VCaP (cell line): ENCODE results near the gene IL3.

Source experiments
- H3K27ac ChIP-seq: fragments of 450-650 bp; 2 replicates; pipeline ENCODE4 v1.5.1; 2017
- TF ChIP-seq, protein P1 (sequence below): fragments of 450-650 bp; conservative IDR thresholded peaks from 2 replicates; pipeline ENCODE4 v1.5.1; 2017; ENCODE audit warnings: mild to moderate bottlenecking, moderate library complexity

The IL3 gene

GRCh38 chr5:132060501-132061161 lies at the start of gene IL3:
Gene IL3 (plus strand): TSS chr5:132060655. CDS start chr5:132060707, 52 bp downstream.
- H3K27ac ChIP-seq, result no peak within 1 kb of the TSS
- TF ChIP-seq, protein P1, sequence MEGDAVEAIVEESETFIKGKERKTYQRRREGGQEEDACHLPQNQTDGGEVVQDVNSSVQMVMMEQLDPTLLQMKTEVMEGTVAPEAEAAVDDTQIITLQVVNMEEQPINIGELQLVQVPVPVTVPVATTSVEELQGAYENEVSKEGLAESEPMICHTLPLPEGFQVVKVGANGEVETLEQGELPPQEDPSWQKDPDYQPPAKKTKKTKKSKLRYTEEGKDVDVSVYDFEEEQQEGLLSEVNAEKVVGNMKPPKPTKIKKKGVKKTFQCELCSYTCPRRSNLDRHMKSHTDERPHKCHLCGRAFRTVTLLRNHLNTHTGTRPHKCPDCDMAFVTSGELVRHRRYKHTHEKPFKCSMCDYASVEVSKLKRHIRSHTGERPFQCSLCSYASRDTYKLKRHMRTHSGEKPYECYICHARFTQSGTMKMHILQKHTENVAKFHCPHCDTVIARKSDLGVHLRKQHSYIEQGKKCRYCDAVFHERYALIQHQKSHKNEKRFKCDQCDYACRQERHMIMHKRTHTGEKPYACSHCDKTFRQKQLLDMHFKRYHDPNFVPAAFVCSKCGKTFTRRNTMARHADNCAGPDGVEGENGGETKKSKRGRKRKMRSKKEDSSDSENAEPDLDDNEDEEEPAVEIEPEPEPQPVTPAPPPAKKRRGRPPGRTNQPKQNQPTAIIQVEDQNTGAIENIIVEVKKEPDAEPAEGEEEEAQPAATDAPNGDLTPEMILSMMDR, result no peak

GRCh38 chr5:132010989-132011621 lies 49.4 kb upstream of the IL3 start:
- peak overlapping the region; percentile 55; the same call in 1 of the 2 replicates for H3K27ac ChIP-seq
- TF ChIP-seq, protein P1, result no peak

DNA sequence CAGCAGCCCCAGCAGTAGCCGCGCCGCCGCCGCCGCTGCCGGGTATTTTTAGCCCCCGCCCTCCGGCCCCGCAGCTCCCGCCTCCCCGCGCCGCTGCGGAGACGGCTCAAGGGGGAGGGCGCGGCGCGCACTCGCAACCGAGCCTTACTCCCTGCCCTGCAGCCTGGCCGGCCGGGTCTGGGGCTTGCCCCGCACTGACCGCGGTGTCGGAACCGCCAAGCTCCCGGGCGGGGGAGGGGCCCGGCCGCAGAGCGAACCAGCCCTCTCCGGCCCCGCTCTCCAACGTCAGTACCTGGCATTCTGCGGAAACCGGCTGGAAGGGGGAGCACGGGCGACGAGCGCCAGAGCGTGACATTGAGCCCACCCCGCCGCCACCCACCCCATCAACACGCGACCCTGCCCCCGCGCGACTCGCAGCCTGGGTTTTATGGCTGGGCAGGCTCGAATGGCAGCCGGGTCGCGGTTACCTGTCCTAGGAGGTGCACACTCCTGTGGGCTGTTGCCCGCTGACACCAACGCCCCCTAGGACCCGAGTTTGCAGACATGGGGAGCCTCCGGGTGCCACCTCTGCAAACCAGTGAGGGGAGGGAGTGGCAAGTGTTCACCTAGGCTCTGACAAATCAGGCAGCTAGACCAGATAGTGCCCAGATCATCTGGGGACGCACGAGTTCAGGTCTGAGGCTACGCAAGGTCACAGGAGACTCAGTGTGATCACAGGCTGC lies 48.7 kb upstream of the IL3 start, which contains the start of gene ACSL6:
TSS of gene ACSL6 (minus strand) at position 37 of the 722 bp plus-strand sequence. CDS start 105 bp downstream, outside the sequence.
- H3K27ac ChIP-seq, result peak within 1 kb of the TSS; percentile 55; the same call in 1 of the 2 replicates
- TF ChIP-seq, protein P1, result no peak; the same call in 1 of the 2 replicates

- TF ChIP-seq, protein P1, result no peak
- peak overlapping the region; percentile 55; the same call in 1 of the 2 replicates for H3K27ac ChIP-seq
These were observed 48.0 kb upstream of the IL3 start for GRCh38 chr5:132012371-132013005.

DNA sequence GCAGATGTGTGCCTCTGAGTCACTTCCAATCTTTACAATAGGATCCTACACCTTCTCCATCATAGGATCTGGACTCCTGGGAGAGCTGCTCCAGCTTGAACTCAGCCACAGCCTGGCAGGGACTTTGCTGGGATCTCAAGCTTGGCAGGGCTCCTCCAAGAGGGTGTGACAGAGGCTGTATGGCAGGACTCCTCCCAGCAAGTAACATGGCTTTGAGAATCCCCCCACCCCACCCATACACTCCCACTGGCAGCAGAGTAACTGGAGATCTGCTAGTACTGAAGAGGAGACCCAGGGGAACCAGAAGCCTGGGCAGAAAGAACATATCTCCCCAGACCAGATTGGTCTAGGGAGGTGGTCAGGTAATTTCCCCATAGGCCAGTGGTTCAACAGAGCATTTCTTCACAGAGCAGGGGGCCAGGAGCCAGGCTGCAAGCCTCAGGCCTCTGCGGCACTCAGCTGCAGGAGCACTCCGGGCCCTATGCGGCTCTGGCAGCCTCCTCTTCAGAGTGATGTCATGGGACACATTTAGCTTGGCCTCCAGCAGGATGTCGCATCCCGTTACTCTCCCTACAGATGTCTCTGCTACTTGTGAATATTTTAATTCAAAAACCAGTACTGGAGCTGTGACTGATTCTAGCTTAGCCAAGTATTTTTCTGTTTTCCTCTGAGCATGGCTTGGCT lies 47.3 kb upstream of the IL3 start:
- TF ChIP-seq, protein P1, result no peak

GRCh38 chr5:132013711-132014110 lies 46.7 kb upstream of the IL3 start:
- no peak overlapping the region for H3K27ac ChIP-seq
- TF ChIP-seq, protein P1, result no peak

More for the DNA sequence above, 47.3 kb upstream of the IL3 start:
- no peak overlapping the region for H3K27ac ChIP-seq
